GM21526 (cell line): ENCODE results near the gene GALNT12.

Experiments
- ATAC-seq: cut with Tn5 transposase; IDR thresholded peaks from one replicate; pipeline ENCODE4 v1.9.1; 2021; ENCODE audit warnings: moderate library complexity; ENCODE audit not compliant: unreplicated experiment, low FRiP score

The GALNT12 gene

DNA sequence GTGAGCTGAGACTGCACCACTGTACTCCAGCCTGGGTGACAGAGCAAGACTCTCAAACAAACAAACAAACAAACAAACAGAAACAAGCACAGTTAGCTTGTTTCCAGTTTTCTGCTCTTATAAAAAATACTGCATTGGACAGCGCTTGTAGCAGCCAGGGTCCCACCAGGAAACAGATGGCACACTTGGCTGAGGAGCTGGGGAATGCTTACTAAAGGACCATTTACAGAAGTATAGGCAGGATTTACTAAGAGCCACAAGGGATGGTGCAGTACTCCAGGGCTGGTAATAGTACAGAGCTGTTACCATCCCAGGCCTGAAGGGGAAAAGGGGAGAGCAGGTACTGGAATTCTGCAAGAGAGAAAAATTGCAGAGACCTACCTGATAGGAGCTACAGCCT, 5.9 kb upstream of the GALNT12 start:
- ATAC-seq, result no peak

DNA sequence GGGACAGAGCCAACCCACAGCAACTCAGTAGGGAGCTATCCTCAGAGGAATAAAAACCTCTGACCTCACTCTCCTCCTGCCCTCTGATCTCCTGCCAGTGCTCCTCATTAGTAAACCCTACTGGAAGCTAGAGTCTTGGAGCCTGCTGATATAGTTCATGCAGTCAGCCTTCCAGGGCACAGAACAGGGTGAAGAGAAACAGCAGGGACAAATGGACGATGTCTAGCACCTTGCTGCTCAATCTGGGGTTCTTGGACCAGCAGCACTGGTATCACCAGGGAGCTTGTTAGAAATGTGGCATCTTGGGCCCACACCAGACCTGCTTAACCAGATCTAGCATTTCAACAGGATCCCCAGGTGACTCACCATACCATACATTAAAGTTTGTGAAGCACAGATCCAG, 5.5 kb upstream of the GALNT12 start:
- ATAC-seq, result no peak

DNA sequence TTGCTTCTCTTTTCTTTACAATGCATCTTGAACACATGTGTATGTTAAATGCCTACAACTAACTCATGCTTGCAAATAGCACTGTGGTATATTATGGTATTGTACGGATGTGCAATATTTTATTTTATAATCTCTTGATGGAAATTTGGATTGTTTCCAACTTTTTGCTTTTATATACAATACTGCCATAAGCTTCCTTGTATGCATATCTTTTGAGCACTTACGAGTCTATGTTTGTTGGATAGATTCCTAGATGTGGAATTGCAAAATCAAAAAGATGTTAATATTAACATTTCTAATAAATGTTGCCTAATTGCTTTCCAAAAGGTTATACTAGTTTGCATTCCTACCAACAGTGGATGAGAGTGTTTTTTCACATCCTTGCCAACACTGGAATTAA, 3.4 kb upstream of the GALNT12 start:
- ATAC-seq, result no peak

DNA sequence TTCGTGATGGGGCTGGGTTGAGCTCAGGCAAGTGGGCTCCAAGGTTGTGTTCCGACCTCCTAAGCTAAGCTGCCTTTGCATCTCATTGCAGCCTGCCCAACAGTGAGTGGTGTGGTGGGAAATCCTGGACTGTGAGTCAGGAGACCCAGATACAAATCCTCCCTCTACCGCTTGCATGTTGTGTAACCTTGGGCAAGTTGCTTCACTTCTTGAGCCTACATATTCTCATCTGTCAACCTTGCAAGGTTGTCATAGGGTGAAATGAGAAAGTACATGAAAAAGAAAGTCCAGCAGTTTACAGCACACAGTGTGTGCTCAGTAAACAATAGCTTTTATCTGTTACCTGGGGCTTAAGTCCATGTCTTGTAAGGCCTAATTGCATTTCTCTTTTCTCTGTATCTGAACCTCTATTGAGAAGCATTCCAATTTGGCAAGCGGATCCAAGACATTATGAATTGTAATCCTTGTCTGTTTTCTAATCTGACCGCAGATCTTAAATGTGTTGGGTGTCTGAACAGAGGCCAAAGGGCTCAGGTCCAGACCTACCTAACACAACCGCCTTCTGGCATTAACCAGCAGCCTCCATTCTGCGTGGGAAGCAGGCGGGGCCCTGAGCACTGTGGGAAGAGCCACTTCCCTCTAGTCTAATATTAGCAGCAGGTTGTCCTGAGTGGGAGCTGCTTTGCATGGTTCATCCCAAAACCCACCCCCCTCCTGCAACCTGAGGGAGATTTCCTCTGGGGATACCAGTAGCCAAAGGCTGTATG, 1.8 kb upstream of the GALNT12 start:
- no peak for ATAC-seq

DNA sequence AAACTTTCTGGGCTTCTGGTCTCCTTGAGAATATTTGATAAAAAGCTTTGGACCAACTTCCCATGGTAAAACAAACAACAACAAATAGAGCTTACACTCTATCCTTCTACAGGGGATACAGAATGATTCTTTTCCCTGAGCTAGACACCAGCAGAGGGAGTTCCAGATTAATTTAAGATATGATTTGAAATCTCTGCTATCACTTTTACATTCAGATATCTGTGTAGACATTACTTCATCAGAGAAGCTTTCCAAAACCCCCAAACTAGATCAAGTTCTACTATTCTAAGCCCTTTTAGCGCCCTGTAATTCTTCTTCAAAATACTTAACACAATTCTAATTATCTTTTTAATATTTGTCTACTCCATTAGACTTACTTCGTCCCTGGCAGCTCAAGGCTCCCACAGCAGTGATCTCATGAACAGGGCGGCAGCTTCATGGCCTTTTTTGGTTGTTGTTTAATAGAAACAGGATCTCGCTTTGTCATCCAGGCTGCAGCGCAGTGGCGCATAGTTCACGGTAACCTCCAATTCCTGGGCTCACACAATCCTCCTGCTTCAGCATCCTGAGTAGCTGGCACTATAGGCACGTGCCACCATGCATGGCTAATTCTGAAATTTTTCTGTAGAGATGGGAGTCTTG, 955 bp upstream of the GALNT12 start:
- ATAC-seq, result no peak

DNA sequence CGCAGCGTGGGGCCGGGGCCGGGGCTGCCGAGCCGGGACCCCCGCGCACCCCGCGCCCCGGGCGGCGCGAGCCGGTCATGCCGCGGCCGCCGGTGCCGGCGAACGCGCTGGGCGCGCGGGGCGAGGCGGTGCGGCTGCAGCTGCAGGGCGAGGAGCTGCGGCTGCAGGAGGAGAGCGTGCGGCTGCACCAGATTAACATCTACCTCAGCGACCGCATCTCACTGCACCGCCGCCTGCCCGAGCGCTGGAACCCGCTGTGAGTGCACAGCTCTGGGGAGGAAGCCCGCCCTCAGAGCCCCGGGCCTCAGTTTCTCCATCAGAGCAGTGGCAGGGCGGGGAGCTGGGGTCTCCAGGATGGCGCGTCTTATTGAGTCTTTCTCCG, 335 bp downstream of the GALNT12 start:
- ATAC-seq, result no peak

DNA sequence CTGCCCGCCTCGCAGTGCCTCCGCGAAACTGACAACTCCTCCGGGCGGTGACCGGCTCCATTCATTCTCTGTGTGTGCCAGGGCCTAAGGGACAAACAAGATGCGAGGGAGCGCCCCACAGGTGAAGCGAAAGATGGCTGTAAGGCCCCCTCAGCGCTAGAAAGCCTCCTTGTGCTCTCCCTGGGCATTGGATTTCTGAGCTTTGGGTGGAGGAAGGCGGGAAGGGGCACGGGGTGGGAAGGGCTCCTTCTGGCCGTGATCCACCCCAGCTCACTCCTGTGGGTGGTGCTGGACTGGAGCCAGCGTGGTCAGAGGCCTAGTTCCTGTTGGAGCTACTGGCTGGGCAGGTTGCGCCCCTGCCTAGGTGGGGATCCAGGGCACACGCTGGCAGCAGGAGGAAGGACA, 943 bp downstream of the GALNT12 start:
- no peak for ATAC-seq

DNA sequence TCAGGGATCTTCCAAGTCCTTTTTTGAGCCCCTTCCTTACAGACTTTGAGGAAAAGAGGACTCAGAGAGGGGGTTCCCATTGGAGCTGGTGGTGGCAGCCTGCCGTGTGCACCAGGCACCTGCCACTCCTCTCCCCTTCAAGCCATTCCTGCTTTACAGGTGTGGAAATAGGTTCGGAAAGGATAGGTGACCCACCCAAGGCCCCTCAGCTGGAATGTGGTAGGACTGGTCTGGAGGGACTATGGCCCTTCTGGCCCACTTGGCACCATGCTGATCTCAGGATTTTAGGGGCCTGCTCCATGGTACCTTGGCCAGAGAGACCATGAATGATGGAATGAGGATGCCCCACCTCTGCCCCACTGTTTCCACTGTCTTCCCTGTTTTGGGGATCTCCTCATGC, 1.4 kb downstream of the GALNT12 start:
- ATAC-seq, result no peak

DNA sequence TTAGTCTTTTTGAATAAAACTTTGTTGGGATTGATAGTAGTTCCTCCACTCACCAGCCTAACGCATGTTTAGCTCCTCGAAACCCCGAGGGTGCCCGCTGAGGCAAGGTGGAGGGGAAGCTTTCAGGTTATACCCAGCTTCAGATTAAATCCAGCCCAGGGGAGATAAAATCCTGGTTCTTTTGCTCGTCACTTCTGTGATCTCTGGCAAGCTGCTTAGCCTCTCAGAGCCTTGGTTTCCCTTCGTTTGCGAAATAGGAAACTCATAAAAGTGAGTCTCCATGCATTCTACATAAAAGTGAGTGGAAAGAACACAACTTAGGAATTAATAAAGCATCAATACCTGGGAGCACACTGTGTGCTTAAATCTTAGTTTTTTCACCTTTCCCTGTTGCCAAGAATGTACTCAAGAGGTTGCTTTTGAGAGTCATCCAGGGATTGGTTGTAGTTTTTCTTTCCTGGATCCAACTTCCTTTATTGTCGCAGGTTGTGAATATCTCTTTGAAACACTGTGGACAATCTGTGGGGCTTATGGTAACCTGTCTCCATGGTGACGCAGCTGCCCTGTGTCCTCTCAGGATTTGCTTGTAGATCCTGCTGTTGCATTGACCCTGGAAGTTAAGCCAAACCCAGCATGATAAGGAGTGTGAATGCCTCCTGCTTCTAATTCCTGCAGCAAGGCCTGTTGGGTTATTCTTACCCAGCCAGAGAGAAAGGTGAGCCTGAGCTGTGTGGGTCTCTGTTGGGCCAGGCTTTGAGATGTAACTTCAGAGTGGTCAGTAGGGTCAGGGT, 2.0 kb downstream of the GALNT12 start:
- no peak for ATAC-seq

DNA sequence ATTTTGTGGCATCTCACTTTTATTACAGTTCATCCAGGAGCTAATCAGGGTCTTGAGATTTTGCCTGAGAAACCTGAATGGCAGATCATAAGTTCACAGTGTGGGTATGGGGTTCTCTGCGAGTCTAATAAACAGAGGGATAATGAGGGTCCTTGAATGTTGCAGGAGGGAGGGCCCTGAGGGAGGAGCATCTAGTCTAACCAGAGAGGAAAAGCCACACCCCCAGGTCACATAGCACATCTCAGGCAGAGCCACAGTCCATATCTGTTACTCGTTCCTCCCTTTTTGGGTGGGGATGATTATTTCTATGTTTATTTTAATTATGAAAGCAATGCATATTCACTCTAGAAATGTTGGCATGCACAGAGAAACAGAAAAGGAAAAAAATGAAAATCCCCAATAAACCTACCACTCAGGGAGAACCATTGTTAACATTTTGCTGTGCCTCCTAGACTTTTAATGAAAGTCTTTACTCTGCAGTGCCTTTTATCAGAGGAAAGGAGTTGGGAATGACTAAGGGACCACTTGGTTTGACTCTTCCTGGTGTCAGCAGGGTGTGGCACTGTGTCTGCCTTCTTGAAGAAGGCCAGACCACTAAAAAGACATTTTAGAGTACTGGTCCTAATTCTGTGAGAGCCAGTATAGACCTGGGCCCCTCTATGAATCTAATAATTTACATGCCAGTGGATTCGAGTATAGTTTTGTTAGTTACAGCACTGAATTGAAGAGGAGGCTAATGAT, 2.8 kb downstream of the GALNT12 start:
- ATAC-seq, result no peak

DNA sequence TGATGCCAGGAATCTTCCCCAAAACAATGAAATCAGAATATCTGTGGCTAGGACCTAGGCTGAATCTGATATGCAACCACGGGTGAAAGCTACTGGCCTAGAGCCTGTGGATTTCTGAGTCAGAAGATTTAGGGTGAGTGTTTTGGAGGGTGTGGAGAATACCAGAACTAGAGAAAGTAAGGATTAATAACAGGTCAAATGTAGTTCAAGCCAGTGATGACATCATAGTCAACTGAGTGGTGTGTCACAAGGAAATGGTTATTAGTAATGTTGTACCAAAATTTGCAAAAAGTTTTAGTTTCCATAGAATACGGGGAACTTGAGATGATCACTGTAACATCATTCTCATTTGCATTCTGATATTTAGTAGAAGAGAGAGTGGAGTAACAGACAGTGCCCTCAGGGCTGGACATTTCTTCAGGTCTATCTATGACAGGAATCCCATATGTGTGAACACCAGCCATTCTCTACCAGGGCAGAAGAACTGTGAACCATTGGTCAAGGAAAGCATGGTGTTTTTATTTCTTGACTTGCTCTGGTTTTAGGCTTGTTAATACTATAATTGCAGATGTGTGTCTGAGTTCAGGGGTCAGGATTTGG, 3.7 kb downstream of the GALNT12 start:
- ATAC-seq, result no peak

DNA sequence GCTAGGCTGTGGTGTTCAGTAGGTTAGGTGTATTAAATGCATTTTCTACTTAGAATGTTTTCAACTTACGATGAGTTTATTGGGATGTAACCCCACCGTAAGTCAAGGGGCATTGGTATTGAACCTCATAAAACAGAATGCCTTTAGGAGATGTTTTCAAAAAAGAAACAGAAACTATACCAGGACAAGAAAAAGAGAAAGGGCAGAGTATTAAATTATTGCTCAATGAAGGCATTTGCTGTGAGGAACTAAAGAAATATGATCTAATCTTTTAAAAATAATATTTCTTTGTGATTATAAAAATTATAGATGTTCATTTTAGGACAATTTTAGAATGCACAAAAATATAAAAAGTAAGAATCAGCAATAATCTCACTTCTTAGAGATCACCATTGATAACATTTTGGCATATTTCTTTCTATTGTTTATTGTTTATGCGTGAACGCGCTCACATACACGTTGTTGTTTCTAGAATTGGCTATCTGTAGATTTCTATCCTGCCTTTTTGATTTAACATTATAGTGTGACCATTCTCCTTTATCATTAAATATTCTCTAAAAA, 8.0 kb downstream of the GALNT12 start:
- no peak for ATAC-seq

DNA sequence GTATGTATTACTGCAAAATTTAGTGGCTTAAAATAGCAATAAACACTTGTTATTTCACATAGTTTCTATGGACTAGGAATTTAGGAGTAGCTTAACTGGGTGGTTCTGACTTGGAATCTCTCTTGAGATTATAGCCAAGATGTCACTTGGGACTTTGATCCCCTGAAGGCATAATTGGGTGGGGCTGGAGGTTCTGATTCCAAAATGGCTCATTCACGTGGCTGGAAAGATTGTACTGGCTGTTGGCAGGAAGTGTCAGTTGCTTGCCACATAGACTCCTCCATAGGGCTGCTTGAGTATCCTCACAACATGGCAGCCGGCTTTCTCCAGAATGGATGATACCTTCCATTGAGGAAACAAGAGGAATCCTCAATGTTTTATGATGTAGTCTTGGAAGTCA, 11.3 kb downstream of the GALNT12 start:
- no peak for ATAC-seq

DNA sequence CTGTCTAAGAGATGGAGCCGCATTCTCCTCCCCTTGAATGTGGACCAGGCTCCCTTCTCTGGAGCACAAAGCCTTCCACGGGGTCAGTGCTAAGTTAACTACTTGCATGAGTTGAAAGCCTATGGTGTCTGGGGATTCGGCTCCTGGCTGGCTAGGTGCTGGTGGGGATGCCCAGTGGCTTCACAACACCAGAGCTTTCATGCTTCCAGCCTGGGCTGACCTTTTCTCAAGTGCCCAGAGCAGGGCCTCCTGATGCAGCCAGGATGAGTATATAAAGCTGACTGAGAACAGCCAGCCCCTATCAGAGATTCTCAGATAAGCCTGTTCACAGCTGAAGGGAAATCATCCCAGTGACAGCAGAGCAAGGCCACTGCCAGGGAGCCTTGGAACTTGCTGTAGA, 11.8 kb downstream of the GALNT12 start:
- no peak for ATAC-seq

DNA sequence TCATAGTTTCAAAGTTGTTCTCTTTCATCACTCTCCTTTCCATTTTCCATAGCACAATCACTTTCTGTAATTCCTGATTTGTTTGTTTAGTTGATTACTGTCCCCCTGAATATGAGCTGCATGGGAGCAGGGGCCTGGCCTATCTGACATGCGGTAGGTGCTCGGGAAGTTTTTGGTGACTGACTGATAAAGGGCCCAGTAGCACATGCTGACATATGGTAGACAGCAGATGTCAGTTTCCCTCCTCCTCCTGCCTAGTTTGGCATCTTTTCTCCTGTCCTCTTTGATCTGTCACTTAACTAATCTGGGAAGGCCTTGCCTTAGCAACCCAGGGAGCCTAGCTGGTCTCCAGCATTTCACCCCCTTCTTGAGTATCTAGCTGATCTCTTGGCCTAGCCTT, 14.4 kb downstream of the GALNT12 start:
- ATAC-seq, result no peak

DNA sequence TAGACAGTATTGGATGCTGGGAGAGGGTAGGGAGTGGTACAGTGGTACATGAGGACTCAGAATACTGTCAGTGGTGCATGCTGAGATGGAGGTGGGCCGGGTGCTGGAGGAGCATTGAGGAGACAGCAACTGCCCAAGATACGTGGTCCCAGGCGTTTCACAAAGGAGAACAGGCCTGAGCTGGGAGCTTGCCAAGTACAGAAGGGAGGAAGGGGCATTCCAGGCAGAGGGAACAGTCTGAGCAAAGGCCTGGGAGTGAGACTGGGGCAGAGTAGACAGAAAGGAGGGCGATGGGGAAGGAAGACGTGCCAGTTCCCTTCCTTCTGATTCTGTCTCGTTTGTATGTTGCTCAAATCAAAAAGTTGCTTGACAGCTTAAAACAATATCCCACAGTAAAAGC, 15.2 kb downstream of the GALNT12 start:
- ATAC-seq, result no peak

DNA sequence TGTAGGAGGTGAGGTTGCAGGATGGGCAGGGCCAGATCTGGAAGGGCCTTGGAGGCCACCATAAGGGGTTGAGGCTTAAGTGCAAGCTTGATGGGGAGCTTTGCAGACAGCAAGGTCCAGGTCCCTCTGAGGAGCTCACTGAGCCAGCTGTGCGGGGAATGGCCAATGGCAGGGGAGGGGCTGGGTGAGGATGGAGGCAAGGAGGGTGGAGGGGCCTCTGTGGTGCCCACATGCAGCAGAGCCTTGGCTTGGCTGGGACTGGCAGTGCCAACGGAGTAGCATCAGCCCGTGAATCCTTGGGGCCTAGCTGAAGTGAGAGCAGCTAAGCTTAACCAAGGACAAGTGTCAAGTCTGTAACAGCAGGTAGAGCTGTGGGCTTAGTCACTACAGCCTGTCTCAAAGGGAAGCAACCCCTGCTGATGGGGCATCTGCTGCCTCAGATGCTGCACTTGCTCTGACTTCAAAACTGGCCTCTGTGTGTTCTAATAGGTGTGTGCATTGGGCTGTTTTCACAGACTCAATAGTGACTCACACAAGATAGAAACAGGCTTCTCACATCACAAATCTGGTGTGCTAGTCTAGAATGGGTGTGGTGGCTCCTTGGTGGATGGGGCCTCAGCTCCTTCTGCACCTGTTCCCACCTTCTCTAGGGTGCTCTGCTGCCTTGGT, 16.3 kb downstream of the GALNT12 start:
- ATAC-seq, result no peak

DNA sequence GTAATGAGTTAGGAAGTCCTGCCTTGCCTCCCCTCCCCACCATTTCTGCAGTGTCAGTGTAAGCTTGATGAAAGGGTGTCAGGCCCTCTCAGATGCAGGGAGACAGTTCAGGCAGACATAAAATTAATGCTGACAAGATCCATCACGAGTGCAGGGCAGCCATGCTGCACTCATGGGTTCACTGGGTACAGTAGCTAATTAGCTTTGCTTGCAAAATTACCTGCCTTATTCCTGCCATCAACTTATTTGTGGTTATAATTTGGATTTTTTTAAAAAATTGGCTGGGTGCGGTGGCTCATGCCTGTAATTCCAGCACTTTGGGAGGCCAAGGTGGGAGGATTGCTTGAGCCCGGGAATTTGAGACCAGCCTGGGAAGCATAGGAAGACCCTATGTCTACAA, 17.9 kb downstream of the GALNT12 start:
- no peak for ATAC-seq

DNA sequence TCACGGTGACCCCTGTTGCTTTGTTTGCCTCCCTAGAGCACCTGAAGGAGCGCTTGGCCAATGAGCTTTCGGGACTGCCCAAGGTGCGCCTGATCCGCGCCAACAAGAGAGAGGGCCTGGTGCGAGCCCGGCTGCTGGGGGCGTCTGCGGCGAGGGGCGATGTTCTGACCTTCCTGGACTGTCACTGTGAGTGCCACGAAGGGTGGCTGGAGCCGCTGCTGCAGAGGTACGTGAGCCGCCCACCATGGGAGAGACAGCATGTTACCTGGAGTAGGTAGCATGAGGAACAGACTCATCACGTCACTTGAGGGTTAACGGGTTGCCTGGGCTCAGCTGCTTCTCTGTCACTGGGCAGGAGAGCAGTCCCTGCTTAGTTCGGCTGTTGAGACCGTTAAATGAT, 19.2 kb downstream of the GALNT12 start:
- no peak for ATAC-seq

DNA sequence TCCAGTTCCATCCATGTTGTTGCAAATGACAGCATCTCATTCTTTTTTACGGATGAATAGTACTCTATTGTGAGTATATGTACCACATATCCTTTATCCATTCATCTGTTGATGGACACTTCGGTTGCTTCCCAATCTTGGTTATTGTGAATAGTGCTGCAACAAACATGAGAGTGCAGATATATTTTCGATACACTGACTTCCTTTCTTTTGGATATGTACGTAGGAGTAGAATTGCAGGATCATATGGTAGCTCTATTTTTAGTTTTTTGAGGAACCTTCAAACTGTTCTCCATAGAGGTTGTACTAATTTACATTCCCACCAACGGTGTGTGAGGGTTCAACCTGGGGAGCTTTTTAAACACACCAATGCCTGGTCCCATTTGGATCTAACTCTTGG, 22.3 kb downstream of the GALNT12 start:
- ATAC-seq, result no peak
